Tibial nerve (tissue), 4 donors: ENCODE data around the gene ZNF346. TPM values are rescaled to one million over a fixed set of nuclear protein-coding genes. Genes with fewer than 3 reads are reported as not detected.
A peak's percentile ranks its signal among the peaks of the same experiment; 100 is the strongest.

Experiments used
- DNase-seq, 2 donors: peaks; one replicate each; pipeline ENCODE4 v3.0.0-alpha.2; 2019; ENCODE audit warnings: low spot score in 2 of 2
- H3K27ac ChIP-seq, 4 donors: fragments of 200-600 bp; sonication (generic) in 3 of 4; one replicate each; pipeline ENCODE4 v1.5.1; 2017 to 2019; ENCODE audit warnings: mild to moderate bottlenecking in 1 of 4
- H3K27me3 ChIP-seq, 2 donors: fragments of 200-600 bp; sonication (generic) in 1 of 2; one replicate each; pipeline versions ENCODE4 v1.5.1 to v1.6.0; 2017 to 2019
- H3K36me3 ChIP-seq, 3 donors: fragments of 200-600 bp; sonication (generic); one replicate each; pipeline ENCODE4 v1.5.1; 2018 to 2019
- H3K4me1 ChIP-seq, 4 donors: fragments of 200-600 bp; sonication (generic) in 3 of 4; one replicate each; pipeline ENCODE4 v1.5.1; 2017 to 2019
- H3K4me3 ChIP-seq, 4 donors: fragments of 200-600 bp; sonication (generic) in 3 of 4; one replicate each; pipeline ENCODE4 v1.5.1; 2017 to 2019; ENCODE audit warnings: mild to moderate bottlenecking in 1 of 4, moderate library complexity in 1 of 4
- H3K9me3 ChIP-seq, 4 donors: fragments of 200-600 bp; sonication (generic) in 3 of 4; one replicate each; pipeline ENCODE4 v1.5.1; 2017 to 2019
- CTCF ChIP-seq, 5 experiments: fragments of 200-600 bp in 3 of 5; fragments of 450-650 bp in 2 of 5; sonication (generic) in 3 of 5; IDR thresholded peaks; one replicate each; pipeline ENCODE4 v1.5.1; 2016 to 2019; ENCODE audit warnings: antibody characterized with exemption in 5 of 5, mild to moderate bottlenecking in 3 of 5, moderate library complexity in 2 of 5
- EP300 ChIP-seq, 2 donors: sonication (generic); formaldehyde crosslinking; IDR thresholded peaks; one replicate each; pipeline ENCODE4 v1.6.1; 2017; ENCODE audit warnings: antibody characterized with exemption in 2 of 2, mild to moderate bottlenecking in 1 of 2
- POLR2A ChIP-seq, 2 donors: fragments of 450-650 bp; IDR thresholded peaks; one replicate each; pipeline ENCODE4 v1.6.1; 2017; ENCODE audit warnings: antibody characterized with exemption in 2 of 2, mild to moderate bottlenecking in 2 of 2, moderate library complexity in 2 of 2
- WGBS, 2 donors: methylation state at CpG; one replicate each; pipeline ENCODE4 v1.1.5; 2018; 5-methylcytosine and 5-hydroxymethylcytosine counted together
- total RNA-seq, 4 donors: library from RNA; depleted of rRNA; stranded (reverse); fragments of >200 nt; gene quantifications; one replicate each; pipeline ENCODE4 v1.1.0, GENCODE V29; 2016

The ZNF346 gene
- total RNA-seq, 4 donors from 2014 or later = 17.6 to 24.9 (median 18.8) TPM

- Histone ChIP-seq H3K4me3 (no peak overlapping the region), H3K4me1 (peaks cover 0 to 41% (median 17%) of the 10 kb centered on the region in 4 donors), H3K9me3 (no peaks in the 10 kb centered on the region), H3K36me3 (no peaks in the 10 kb centered on the region), H3K27ac (peak overlapping the region in 2 of 4 donors; percentile 42 to 81), H3K27me3 (no peaks in the 10 kb centered on the region)
- TF ChIP-seq CTCF (IDR thresholded peaks at IDR 0.05) (peak; percentile 94 to 99 (median 96)), POLR2A (IDR thresholded peaks at IDR 0.05) (no peak), EP300 (IDR thresholded peaks at IDR 0.05) (peak in 1 of 2 donors; percentile 58)
- WGBS, 2 donors = 14 to 17% methylated on average over 13 of the region's 14 CpGs
- DNase-seq = peak; percentile 80 to 90
Observed at GRCh38 chr5:177113566-177114424, 91.3 kb downstream of the ZNF346 start.

DNA sequence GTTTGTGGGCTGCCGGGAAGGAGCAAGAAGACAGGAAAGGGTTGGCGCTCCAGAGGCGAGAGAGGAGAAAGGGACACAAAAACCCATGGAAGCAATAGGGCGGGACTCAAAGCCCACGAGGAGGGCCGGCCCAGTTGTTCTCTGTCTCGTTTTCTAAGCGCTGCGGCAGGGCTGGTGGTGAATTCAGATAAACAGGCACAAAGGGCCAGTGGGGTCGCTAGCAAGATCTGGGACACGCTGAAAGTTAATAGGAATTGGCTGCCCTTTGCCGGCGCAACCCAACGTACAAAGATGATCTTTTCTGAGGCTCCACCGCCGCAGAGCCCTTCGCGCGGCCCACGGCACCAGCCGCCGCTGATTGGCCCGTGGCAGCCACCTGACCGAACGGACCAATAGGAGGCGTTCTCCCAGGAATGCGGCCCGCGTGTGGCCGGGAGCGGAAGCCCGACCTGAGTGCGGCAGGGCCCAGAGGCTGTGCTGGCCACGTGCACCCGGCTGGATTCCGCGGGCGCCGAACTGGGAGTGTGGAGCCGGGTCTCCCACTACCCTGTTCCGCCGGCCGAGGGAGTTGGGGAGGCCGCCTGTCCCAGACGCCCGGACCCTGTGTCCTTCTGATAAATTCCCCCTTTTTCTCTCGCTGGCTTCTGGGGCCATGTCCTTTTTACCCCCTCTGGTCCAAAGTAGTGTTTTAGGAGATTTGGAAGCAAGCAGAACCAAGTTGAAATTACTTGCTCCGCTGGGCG is 94.3 kb downstream of the ZNF346 start:
- H3K27ac ChIP-seq = peak overlapping the region; percentile 71 to 95 (median 78)
- WGBS, 2 donors = 13 to 20% methylated on average over 33 to 42 of the region's 49 CpGs
- no peaks in the 10 kb centered on the region for H3K36me3 ChIP-seq
- peak overlapping the region; percentile 15 to 48 (median 33) for H3K4me3 ChIP-seq
- DNase-seq = peak; percentile 79 to 82
- H3K27me3 ChIP-seq = no peaks in the 10 kb centered on the region
- H3K4me1 ChIP-seq = peaks cover 0 to 38% (median 17%) of the 10 kb centered on the region in 4 donors
- H3K9me3 ChIP-seq = no peaks in the 10 kb centered on the region
- peak in 1 of 2 donors; percentile 49 for TF ChIP-seq POLR2A (IDR thresholded peaks at IDR 0.05)
- TF ChIP-seq CTCF (IDR thresholded peaks at IDR 0.05) = peak in 1 of 5 experiments; percentile 54
- peak in 1 of 2 donors; percentile 70 for TF ChIP-seq EP300 (IDR thresholded peaks at IDR 0.05)

GRCh38 chr5:177117441-177118045 is 95.0 kb downstream of the ZNF346 start:
- no peaks in the 10 kb centered on the region for H3K27me3 ChIP-seq
- peaks cover 0 to 35% (median 17%) of the 10 kb centered on the region in 4 donors for H3K4me1 ChIP-seq
- H3K9me3 ChIP-seq = no peaks in the 10 kb centered on the region
- H3K4me3 ChIP-seq = no peak overlapping the region
- WGBS, 2 donors = 95 to 96% methylated on average over 30 of the region's 30 CpGs
- no peaks in the 10 kb centered on the region for H3K36me3 ChIP-seq
- TF ChIP-seq CTCF (IDR thresholded peaks at IDR 0.05) (no peak), EP300 (IDR thresholded peaks at IDR 0.05) (no peak), POLR2A (IDR thresholded peaks at IDR 0.05) (no peak)
- H3K27ac ChIP-seq = peak overlapping the region; percentile 71 to 95 (median 78)
- DNase-seq = no peak

GRCh38 chr5:177122566-177122965 is 100.1 kb downstream of the ZNF346 start:
- TF ChIP-seq POLR2A (IDR thresholded peaks at IDR 0.05) = no peak
- TF ChIP-seq CTCF (IDR thresholded peaks at IDR 0.05) = no peak
- TF ChIP-seq EP300 (IDR thresholded peaks at IDR 0.05) = no peak

More at GRCh38 chr5:177122566-177122965, 100.1 kb downstream of the ZNF346 start:
- no peaks in the 10 kb centered on the region for H3K36me3 ChIP-seq
- no peak overlapping the region for H3K27ac ChIP-seq
- no peaks in the 10 kb centered on the region for H3K4me1 ChIP-seq
- DNase-seq = no peak
- 96 to 98% methylated on average over 5 of the region's 5 CpGs for WGBS, 2 donors
- no peaks in the 10 kb centered on the region for H3K9me3 ChIP-seq
- no peak overlapping the region for H3K4me3 ChIP-seq
- H3K27me3 ChIP-seq = no peaks in the 10 kb centered on the region
